HG02759 (cell line): ENCODE data around the gene TOR3A.
"Not testable (repeated sequence)": the region's sequence is repeated elsewhere in the genome, so short reads cannot be mapped to it uniquely, and the experiment has no call there.

Source experiments
- ATAC-seq: cut with Tn5 transposase; IDR thresholded peaks from one replicate; pipeline ENCODE4 v1.9.1; 2021; ENCODE audit warnings: mild to moderate bottlenecking, moderate library complexity; ENCODE audit not compliant: unreplicated experiment

The TOR3A gene

DNA sequence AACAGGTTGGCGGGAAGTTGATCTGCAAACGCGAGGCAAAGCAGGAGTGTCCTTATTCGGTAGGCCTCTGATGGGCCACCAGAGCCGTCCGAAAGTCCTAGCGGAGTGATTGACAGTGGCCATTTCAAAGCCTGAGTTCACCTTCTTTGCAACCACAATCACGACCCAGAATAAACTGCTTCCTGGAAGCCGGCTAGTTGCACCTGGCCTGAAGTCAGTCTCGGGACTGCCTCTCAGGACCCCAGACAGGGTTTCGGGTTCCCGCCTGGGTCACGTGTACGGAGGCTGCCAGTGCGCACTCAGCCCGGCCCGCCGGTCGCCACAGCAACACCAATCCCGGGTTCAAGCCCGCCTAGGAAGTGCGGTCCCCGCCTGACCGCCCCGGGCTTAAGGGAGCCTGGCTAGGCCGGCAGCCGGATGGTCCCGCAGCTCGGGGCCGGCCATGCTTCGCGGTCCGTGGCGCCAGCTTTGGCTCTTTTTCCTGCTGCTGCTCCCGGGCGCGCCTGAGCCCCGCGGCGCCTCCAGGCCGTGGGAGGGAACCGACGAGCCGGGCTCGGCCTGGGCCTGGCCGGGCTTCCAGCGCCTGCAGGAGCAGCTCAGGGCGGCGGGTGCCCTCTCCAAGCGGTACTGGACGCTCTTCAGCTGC is at the start of gene TOR3A:
TSS of gene TOR3A (plus strand) at position 384 of the 646 bp plus-strand sequence. CDS start at position 443, 59 bp downstream.
- ATAC-seq = peak; percentile 91

GRCh38 chr1:179034720-179035119 is 47.1 kb upstream of the TOR3A start:
- ATAC-seq = peak; percentile 79

GRCh38 chr1:179036844-179037465 is 44.9 kb upstream of the TOR3A start:
- ATAC-seq = peak; percentile 53

DNA sequence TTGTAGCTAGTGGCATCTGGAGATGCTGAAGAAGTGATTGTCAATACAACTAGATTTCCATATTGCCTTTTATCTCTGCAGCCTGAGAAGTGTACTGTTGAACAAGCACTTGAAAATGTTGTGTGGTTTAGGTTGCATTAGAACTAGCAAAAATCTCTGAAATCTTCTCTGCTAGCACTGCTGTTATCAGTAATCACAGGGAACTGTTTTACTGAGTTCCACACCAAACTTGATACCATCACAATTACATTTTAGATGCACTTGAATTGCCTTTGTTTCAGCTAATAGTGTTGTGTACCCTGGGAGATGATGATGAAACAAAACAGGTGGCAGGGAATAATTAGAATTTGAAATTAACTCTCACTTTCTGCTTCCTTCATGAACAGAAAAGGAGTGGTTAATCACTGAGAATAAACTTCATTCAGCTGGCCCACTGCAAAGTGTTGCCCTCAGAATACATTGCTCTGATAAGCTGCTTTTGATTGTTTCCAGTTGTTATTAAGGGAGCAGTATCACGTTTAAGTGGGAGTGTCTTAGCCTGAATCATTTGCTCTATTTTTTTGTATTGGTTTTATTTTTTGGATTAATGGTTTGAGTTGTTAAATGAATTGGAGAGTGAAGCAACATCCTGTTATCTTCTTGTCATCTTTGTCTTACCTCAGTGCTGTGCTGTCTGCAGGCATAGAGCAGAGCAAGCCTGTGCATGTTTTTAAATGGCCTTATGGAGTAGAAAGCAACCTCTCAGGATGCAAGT is 43.2 kb upstream of the TOR3A start:
- ATAC-seq = no peak

DNA sequence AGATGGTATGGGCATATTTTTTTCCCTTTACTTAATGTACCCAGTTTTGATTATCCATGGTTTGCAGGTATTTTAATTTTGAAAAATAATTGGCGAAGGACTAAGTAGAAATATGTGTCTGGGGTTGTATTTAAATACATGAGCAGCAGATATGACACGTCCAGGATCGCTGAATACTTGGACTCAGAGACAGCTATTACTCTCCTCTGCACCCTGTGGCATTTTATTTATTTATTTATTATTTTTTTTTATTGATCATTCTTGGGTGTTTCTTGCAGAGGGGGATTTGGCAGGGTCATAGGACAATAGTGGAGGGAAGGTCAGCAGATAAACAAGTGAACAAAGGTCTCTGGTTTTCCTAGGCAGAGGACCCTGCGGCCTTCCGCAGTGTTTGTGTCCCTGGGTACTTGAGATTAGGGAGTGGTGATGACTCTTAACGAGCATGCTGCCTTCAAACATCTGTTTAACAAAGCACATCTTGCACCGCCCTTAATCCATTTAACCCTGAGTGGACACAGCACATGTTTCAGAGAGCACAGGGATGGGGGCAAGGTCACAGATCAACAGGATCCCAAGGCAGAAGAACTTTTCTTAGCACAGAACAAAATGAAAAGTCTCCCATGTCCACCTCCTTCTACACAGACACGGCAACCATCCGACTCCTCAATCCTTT is 42.2 kb upstream of the TOR3A start:
- not testable (repeated sequence) for ATAC-seq

GRCh38 chr1:179040175-179040551 is 41.7 kb upstream of the TOR3A start:
- not testable (repeated sequence) for ATAC-seq

DNA sequence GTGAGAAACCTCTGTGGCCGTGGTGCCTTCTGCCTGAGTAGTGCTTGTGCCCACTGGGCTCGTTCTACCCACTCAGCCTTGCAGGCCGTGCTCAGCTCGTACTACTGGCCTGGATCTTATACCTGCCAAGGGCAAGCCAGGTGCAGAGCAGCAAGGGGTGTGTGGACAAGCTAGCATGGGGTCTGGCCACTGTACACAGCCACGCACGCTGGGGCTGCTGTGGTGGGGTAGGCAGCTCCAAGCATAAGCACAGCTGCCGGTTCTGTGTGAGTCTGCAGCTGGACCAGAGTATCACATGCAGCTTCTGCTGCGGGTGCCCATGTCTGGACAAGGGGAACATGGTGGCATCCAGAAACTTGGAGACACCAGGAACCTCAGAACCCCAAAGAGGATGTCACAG is 39.8 kb upstream of the TOR3A start:
- no peak for ATAC-seq

DNA sequence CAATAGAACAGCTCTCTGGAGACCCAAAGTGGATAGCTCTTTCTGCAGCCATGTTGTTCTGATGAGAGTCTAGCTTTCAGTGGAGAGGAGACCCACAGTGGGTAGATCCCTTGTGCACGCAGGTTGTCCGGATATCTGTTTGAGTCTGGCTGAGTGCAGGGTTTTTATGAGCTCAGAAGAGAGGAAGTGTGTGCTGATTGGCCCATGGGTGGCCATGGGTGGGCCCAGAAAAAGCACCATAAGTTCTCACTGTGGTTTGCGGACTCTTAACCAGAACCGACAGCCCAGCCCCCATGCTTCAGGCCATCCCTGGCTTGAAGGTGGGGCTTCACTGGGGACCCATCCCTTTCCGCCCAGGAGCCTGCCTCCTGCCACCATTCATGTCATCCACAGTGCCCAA is 39.2 kb upstream of the TOR3A start:
- no peak for ATAC-seq

GRCh38 chr1:179043266-179043665 is 38.6 kb upstream of the TOR3A start:
- no peak for ATAC-seq

DNA sequence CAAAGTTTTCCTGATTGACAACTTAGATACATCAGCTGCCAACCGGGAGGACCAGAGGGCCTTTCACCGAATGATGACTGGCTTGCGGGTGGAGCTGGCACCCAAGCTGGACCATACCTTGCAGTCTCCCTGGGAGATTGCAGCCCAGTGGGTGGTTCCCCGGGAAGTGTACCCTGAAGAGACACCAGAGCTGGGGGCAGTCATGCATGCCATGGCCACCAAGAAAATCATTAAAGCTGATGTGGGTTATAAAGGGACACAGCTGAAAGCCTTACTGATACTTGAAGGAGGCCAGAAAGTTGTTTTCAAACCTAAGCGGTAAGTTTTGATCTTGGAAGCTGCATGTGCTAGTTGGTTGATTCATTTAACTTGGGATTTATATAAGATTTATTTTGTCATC is 38.0 kb upstream of the TOR3A start:
- no peak for ATAC-seq

DNA sequence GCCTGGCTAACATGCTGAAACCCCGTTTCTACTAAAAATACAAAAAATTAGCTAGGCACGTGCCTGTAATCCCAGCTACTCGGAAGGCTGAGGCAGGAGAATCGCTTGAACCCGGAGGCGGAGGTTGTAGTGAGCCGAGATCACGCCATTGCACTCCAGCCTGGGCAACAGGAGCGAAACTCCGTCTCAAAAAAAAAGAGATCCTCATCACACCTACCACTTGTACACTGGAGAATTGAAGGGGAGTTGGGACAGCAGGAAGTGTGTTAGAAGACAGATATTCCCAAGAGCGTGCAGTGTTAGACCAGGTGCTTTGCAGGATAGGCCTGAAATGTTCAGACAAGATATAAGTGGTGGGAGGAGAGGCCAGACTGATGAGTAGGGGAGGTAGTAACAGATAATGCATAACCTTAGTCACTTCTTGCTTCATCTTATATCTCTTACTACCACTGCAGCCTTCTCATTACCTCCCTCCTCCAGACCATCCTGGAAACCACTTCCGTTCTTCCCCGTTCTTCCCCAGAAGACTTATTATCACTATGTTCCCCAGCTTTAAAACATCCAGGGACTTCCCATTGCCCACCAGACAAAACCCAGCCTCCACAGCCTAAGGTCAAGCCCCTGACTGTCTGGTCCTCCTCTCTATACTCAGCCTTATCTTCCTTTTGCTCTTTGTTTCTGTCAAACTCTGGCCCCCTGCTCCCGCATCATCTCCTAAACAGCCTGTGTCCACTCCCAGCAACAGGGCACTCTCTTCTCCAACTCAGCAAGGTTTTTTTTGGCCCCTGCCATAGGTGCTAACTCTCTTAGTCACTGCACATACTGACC is 34.8 kb upstream of the TOR3A start:
- ATAC-seq = no peak

DNA sequence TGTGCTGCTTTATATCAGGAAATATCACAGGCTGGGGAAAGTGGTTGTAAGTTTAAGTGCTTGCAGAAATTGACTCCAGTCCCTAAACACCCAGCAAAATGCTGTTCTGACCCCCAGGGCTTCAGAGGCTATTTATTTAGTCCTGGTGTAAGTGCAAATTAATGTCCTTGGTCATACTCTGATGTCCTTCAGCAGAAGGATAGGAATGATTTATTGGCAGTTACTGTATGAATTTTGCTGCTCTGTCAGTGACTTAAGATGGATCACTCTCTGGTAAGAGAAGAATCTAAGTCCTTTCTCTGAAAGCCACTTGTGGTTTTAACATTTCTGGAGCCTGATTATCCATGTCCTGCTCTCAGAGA is 34.3 kb upstream of the TOR3A start:
- ATAC-seq = no peak

- no peak for ATAC-seq
Measured at GRCh38 chr1:179048339-179049124, 33.3 kb upstream of the TOR3A start.

DNA sequence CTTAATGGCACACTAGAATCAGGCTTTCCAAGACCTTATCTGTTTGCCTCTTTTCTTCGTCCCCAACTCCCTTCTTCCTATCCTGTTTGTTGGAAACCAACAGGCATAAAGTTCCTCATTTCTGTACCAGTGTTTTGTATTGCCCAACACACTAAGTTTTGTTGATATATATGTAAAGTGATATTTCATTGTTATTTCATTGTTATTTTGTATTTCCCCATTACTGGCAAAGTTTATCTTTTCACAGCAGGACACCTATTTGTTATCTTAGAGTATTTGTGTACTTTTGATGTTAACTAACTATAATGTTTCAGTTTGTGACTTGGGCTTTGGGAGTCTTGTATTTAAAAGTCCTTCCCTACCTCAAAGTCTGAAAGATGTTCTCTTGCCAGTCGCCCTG is 29.1 kb upstream of the TOR3A start:
- no peak for ATAC-seq

- ATAC-seq = no peak
Measured at GRCh38 chr1:179053486-179053885, 28.4 kb upstream of the TOR3A start.

DNA sequence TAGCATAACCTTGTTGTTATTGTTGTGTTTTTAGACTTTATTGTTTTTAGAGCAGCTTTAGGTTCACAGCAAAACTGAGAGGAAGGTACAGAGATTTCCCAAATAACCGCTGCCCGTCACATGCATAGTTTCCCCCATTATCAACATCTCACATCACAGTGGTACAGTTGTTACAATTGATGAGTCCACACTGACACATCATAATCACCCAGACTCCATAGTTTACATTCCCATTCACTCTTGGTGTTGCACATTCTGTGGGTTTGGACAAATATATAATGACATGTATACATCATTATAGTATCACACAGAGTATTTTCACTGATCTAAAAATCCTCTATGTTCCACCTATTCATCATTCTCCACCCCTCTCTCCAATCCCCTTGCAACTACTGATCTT is 25.9 kb upstream of the TOR3A start:
- ATAC-seq = no peak

DNA sequence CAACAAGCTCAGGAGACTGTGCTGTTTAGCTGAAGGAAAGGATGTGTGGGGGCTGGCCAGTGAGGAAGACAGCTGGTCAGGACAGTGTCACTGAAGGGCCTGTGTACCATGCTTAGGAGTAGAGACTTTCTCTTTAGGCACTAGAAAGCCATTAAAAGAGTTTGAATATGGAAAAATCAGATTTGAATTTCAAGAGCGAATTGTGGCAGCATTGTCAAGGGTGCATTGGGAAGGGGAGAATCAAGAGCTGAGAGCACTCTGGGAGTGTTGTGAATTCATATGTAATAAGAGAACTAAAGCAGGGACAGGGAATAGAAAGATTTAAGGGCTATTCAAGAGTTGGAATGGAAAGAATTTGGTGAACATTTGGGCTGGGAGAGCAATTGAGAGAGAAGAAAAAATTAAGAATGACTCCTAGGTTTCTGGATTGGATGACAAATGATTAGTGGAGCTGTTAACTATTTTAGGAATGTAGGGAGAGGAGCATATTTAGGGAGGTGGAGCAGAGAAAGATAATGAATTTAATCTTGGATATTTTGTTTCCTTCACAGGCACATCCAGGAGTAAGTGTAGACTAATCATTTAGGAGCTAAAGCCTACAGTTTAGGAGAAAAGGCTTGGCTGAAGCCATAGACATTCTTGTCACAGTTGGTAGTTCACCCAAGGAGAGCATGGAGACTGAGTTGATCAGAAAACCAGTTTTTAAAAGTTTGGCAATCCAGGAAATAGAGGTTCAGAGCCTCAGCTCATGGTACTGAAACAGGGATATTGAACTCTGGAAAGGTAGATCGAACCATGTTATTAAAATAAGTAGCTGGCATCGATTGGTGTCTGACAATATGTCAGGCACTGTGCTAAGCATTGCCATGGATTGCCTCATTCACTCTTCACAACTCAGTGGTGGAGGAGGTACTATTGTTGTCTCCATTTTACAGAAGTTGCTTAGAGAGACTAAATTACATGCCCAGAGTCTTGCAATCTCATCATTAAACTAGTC is 23.1 kb upstream of the TOR3A start:
- ATAC-seq = no peak

- no peak for ATAC-seq
Measured at GRCh38 chr1:179061360-179062282, 20.2 kb upstream of the TOR3A start.
